ENCODE data around the gene PLA2G2D. TPM values are rescaled to one million over a fixed set of nuclear protein-coding genes. Genes with fewer than 3 reads are reported as not detected.

PLA2G2D gene
- total and polyA plus RNA-seq, 2 of the 8 experiments (the other 6 are each of a cell fraction or from before 2014, with no cell fraction given), result not detected

GRCh38 chr1:20107796-20108195, 11.5 kb downstream of the PLA2G2D start:
- H2AFZ ChIP-seq (ENCODE audit: low read length), result no peak overlapping the region
- no peak overlapping the region; the same call in 1 of the 2 replicates for H3K18ac ChIP-seq (ENCODE audit: extremely low read depth, low read length)
- H4K5ac ChIP-seq (ENCODE audit: insufficient read length, low read depth, low read length), result no peak overlapping the region
- no peak overlapping the region for H2BK5ac ChIP-seq (ENCODE audit: low read depth, low read length)
- no peak overlapping the region for H3K4me3 ChIP-seq (ENCODE audit: extremely low read depth in 1 of 4, insufficient read depth in 2 of 4, low read depth in 3 of 4, low read length in 4 of 4)
- no peak overlapping the region for H3K9ac ChIP-seq (replicated peaks in 1 of 4; ENCODE audit: extremely low read depth in 1 of 4, low read depth in 3 of 4, low read length in 3 of 4)
- ChIA-PET POLR2A (ENCODE audit: partially characterized antibody) (interaction anchor here (1.4 kb wide), 1 partner anchor 44 kb away, joined by 4 read pairs; no protein-coding TSS in a partner anchor), CTCF (ENCODE audit: partially characterized antibody) (interaction anchor here (1.5 to 3.9 kb wide), 3 partner anchors 37 to 58 kb away, joined by 6 to 14 read pairs (median 6); no protein-coding TSS in a partner anchor)
- H2BK120ac ChIP-seq (replicated peaks; ENCODE audit: low read depth, low read length), result no peak overlapping the region
- no peak overlapping the region for H4K8ac ChIP-seq (ENCODE audit: extremely low read depth, insufficient read depth, low read length)
- no peaks in the 10 kb centered on the region for H4K20me1 ChIP-seq (replicated peaks in 1 of 2; ENCODE audit: control insufficient read depth in 1 of 2, insufficient read depth in 2 of 2, low read length in 2 of 2)
- no peak for FAIRE-seq
- H2AK5ac ChIP-seq (ENCODE audit: low read depth, low read length), result no peak overlapping the region
- H2BK20ac ChIP-seq (ENCODE audit: low read length), result no peak overlapping the region
- H4K91ac ChIP-seq (replicated peaks; ENCODE audit: insufficient read length, low read length), result no peak overlapping the region
- no peak overlapping the region for H3K56ac ChIP-seq (replicated peaks; ENCODE audit: insufficient read length, low read depth, low read length)
- WGBS, 2 experiments (ENCODE audit: extremely low coverage in 1 of 2, insufficient coverage in 1 of 2, insufficient read length in 1 of 2, insufficient replicate concordance in 2 of 2, low coverage in 1 of 2, low lambda C conversion rate in 2 of 2, missing lambda C conversion rate in 1 of 2), result 85% methylated on average over 4 of the region's 4 CpGs; no CpG with 5 or more reads in 1 of the 2 experiments
- no peak overlapping the region for H3K23ac ChIP-seq (ENCODE audit: insufficient read length)
- no peak overlapping the region for H3K4ac ChIP-seq (replicated peaks; ENCODE audit: insufficient read length, low read depth, low read length)
- no peak overlapping the region for H3K14ac ChIP-seq (ENCODE audit: insufficient read length)
- no peak overlapping the region for H2BK12ac ChIP-seq (ENCODE audit: low read depth, low read length)
- H3K27me3 ChIP-seq (replicated peaks in 1 of 4; ENCODE audit: control insufficient read depth in 3 of 4, extremely low read depth in 1 of 4, insufficient read depth in 3 of 4, low read length in 3 of 4), result no peaks in the 10 kb centered on the region
- H3K79me2 ChIP-seq (ENCODE audit: control insufficient read depth in 1 of 2, insufficient read depth in 2 of 2, low read length in 2 of 2), result no peaks in the 10 kb centered on the region
- no peak overlapping the region for H3K27ac ChIP-seq (ENCODE audit: low read depth, low read length)
- no peaks in the 10 kb centered on the region; a peak in 1 of 7 replicates for H3K4me1 ChIP-seq (replicated peaks in 1 of 4; ENCODE audit: control insufficient read depth in 3 of 4, insufficient read depth in 4 of 4, low read length in 3 of 4)
- peaks cover 0 to 3% of the 10 kb centered on the region in 2 experiments; a peak in 2 of 4 replicates for H3K9me3 ChIP-seq (ENCODE audit: insufficient read depth in 2 of 2, low read depth in 1 of 2, low read length in 1 of 2)
- no peak for DNase-seq (ENCODE audit: low read depth in 1 of 2, low spot score in 2 of 2)
- H3K4me2 ChIP-seq (ENCODE audit: insufficient read depth in 1 of 2, low read depth in 2 of 2, low read length in 2 of 2), result no peak overlapping the region
- no peaks in the 10 kb centered on the region for H3K23me2 ChIP-seq (ENCODE audit: low read depth, low read length)
- H2BK15ac ChIP-seq (ENCODE audit: low read length), result no peak overlapping the region
- H3K79me1 ChIP-seq (ENCODE audit: low read depth, low read length), result no peaks in the 10 kb centered on the region
- no peaks in the 10 kb centered on the region for H3K36me3 ChIP-seq (ENCODE audit: control insufficient read depth in 2 of 4, insufficient read depth in 4 of 4, low read length in 3 of 4)
- TF ChIP-seq ATF2 (IDR thresholded peaks at IDR 0.05; ENCODE audit: low read length) (no peak), GABPA (IDR thresholded peaks at IDR 0.05; ENCODE audit: borderline replicate concordance, insufficient read depth, low read length) (no peak), BRCA1 (IDR thresholded peaks at IDR 0.05; ENCODE audit: low read depth, low read length) (no peak), SP2 (IDR thresholded peaks at IDR 0.05; ENCODE audit: low read length) (no peak), JUND (IDR thresholded peaks at IDR 0.05; ENCODE audit: low read length) (no peak), TAF7 (optimal IDR thresholded peaks at IDR 0.05; ENCODE audit: borderline replicate concordance, low read depth, low read length) (no peak), KDM1A (IDR thresholded peaks at IDR 0.05; ENCODE audit: borderline replicate concordance, low read length) (no peak), KDM4A (IDR thresholded peaks at IDR 0.05; ENCODE audit: low read depth, low read length, severe bottlenecking) (no peak), ZNF274 (IDR thresholded peaks at IDR 0.05; ENCODE audit: borderline replicate concordance, extremely low read depth, low read length) (no peak), SP4 (IDR thresholded peaks at IDR 0.05; ENCODE audit: low read length) (no peak), CBX8 (IDR thresholded peaks at IDR 0.05; ENCODE audit: borderline replicate concordance, low read depth, low read length) (no peak), TBP (IDR thresholded peaks at IDR 0.05; ENCODE audit: low read depth, low read length) (no peak), KDM5A (IDR thresholded peaks at IDR 0.05; ENCODE audit: low read length) (no peak)
